RWPE2 (cell line): Measurements from ENCODE around the gene SNRPA1.
A peak's percentile ranks its signal among the peaks of the same experiment; 100 is the strongest.

Experiments
- ATAC-seq: fragments of 200-7000 bp; cut with Tn5 transposase; 3 replicates; pipeline ENCODE4 v1.9.1; 2021; ENCODE audit warnings: low read depth
- DNase-seq: peaks from one replicate; pipeline ENCODE4 v3.0.0-alpha.2; 2020; ENCODE audit warnings: low spot score
- H3K27ac ChIP-seq: fragments of 450-650 bp; 2 replicates; pipeline ENCODE4 v1.5.1; 2017; ENCODE audit warnings: mild to moderate bottlenecking; ENCODE audit not compliant: poor library complexity, severe bottlenecking
- H3K27me3 ChIP-seq: fragments of 250-450 bp; sonication (Bioruptor Pico); 2 replicates; pipeline ENCODE4 v1.5.1; 2021; ENCODE audit warnings: mild to moderate bottlenecking, moderate library complexity; ENCODE audit not compliant: insufficient read depth, poor library complexity, severe bottlenecking
- H3K36me3 ChIP-seq: fragments of 250-450 bp; sonication (Bioruptor Pico); 2 replicates; pipeline ENCODE4 v1.5.1; 2020; ENCODE audit warnings: low read depth, mild to moderate bottlenecking, moderate library complexity
- H3K4me1 ChIP-seq: fragments of 250-450 bp; sonication (Bioruptor Pico); 2 replicates; pipeline ENCODE4 v1.5.1; 2021; ENCODE audit warnings: mild to moderate bottlenecking, moderate library complexity; ENCODE audit not compliant: insufficient read depth, poor library complexity, severe bottlenecking
- H3K4me3 ChIP-seq: fragments of 250-450 bp; sonication (Bioruptor Pico); 2 replicates; pipeline ENCODE4 v1.5.1; 2021; ENCODE audit warnings: mild to moderate bottlenecking, moderate library complexity; ENCODE audit not compliant: severe bottlenecking
- H3K9me3 ChIP-seq: fragments of 250-450 bp; sonication (Bioruptor Pico); 2 replicates; pipeline ENCODE4 v1.5.1; 2021; ENCODE audit warnings: mild to moderate bottlenecking, moderate library complexity; ENCODE audit not compliant: severe bottlenecking
- CTCF ChIP-seq: fragments of 450-650 bp; IDR thresholded peaks from one replicate; pipeline ENCODE4 v1.5.1; 2017; ENCODE audit warnings: mild to moderate bottlenecking, moderate library complexity; ENCODE audit not compliant: poor library complexity, severe bottlenecking

SNRPA1 gene

GRCh38 chr15:101314336-101315125 is 19.5 kb upstream of the SNRPA1 start:
- TF ChIP-seq CTCF = no peak
- no peaks in the 10 kb centered on the region for H3K9me3 ChIP-seq
- DNase-seq (peak; percentile 66), ATAC-seq (no peak)
- no peaks in the 10 kb centered on the region for H3K27me3 ChIP-seq
- no peaks in the 10 kb centered on the region for H3K4me1 ChIP-seq
- no peak overlapping the region for H3K4me3 ChIP-seq
- no peaks in the 10 kb centered on the region for H3K36me3 ChIP-seq
- no peak overlapping the region for H3K27ac ChIP-seq

- Histone ChIP-seq H3K4me3 (no peak overlapping the region), H3K9me3 (no peaks in the 10 kb centered on the region), H3K4me1 (no peaks in the 10 kb centered on the region), H3K36me3 (no peaks in the 10 kb centered on the region), H3K27ac (no peak overlapping the region), H3K27me3 (no peaks in the 10 kb centered on the region)
- ATAC-seq (no peak), DNase-seq (peak; percentile 65)
- no peak for TF ChIP-seq CTCF
These were observed 18.2 kb upstream of the SNRPA1 start for GRCh38 chr15:101313041-101313761.

- Histone ChIP-seq H3K9me3 (no peaks in the 10 kb centered on the region), H3K4me1 (no peaks in the 10 kb centered on the region), H3K27me3 (no peaks in the 10 kb centered on the region), H3K36me3 (no peaks in the 10 kb centered on the region), H3K4me3 (no peak overlapping the region), H3K27ac (no peak overlapping the region)
- no peak for ATAC-seq
- peak; percentile 68 for DNase-seq
- no peak for TF ChIP-seq CTCF
These were observed 15.5 kb upstream of the SNRPA1 start for GRCh38 chr15:101310508-101310907.

- H3K27ac ChIP-seq = no peak overlapping the region
- ATAC-seq (no peak), DNase-seq (no peak)
- H3K4me1 ChIP-seq = no peaks in the 10 kb centered on the region
- H3K36me3 ChIP-seq = no peaks in the 10 kb centered on the region
- TF ChIP-seq CTCF = no peak
- H3K27me3 ChIP-seq = no peaks in the 10 kb centered on the region
- no peaks in the 10 kb centered on the region for H3K9me3 ChIP-seq
- no peak overlapping the region for H3K4me3 ChIP-seq
These were observed 15.1 kb upstream of the SNRPA1 start for GRCh38 chr15:101310161-101310480.
